Kidney (tissue), 14 donors: ENCODE measurements around the gene MSL1. TPM values are rescaled to one million over a fixed set of nuclear protein-coding genes. Genes with fewer than 3 reads are reported as not detected.

Source experiments
- DNase-seq, 5 donors: peaks; one replicate each; pipeline ENCODE4 v3.0.0-alpha.2; 2013 to 2020
- FAIRE-seq: peaks from 2 replicates; lab custom pipeline; 2012; peaks lifted over from hg19 to GRCh38; lab: Jason Lieb, UNC
- H3K27ac ChIP-seq, 2 donors: one replicate each; pipeline ENCODE4 v1.7.0; 2013; ENCODE audit warnings: low read depth in 2 of 2, low read length in 2 of 2, inconsistent platforms in 1 of 2
- H3K27me3 ChIP-seq: one replicate; pipeline ENCODE4 v1.7.1; 2013; ENCODE audit warnings: low read length, inconsistent platforms; ENCODE audit not compliant: control insufficient read depth, insufficient read depth
- H3K36me3 ChIP-seq, 3 donors: one replicate each; pipeline versions ENCODE4 v1.7.0 to v1.7.1; 2013; ENCODE audit warnings: low read length in 3 of 3, control low read depth in 1 of 3, inconsistent platforms in 1 of 3; ENCODE audit not compliant: insufficient read depth in 3 of 3, control insufficient read depth in 2 of 3
- H3K4me1 ChIP-seq, 3 donors: one replicate each; pipeline versions ENCODE4 v1.7.0 to v1.7.1; 2013; ENCODE audit warnings: low read length in 3 of 3, inconsistent platforms in 1 of 3, low read depth in 1 of 3; ENCODE audit not compliant: control insufficient read depth in 2 of 3, insufficient read depth in 2 of 3
- H3K4me3 ChIP-seq, 3 donors: one replicate each; pipeline versions ENCODE4 v1.7.0 to v1.8.1; 2013; ENCODE audit warnings: low read length in 3 of 3, control low read depth in 1 of 3, inconsistent platforms in 1 of 3
- H3K9ac ChIP-seq, 3 donors: one replicate each; pipeline versions ENCODE4 v1.7.0 to v1.7.1; 2013; ENCODE audit warnings: low read length in 3 of 3, control low read depth in 1 of 3, inconsistent platforms in 1 of 3
- H3K9me3 ChIP-seq, 3 donors: one replicate each; pipeline versions ENCODE4 v1.7.0 to v1.7.1; 2013; ENCODE audit warnings: low read length in 3 of 3, control low read depth in 1 of 3, inconsistent platforms in 1 of 3; ENCODE audit not compliant: control insufficient read depth in 2 of 3, insufficient read depth in 1 of 3
- intact Hi-C: fragments of 100-400 bp; cut with DNase I; formaldehyde crosslinking; loops from one replicate; pipeline ENCODE4 v1.11.1; 2022
- polyA plus RNA-seq: library from polyadenylated mRNA; stranded (reverse); fragments of 350-450 nt; fragmentation: Illumina TruSeq; extraction: RNeasy Lipid Tissue Mini Kit (QIAGEN cat#74804); gene quantifications from one replicate; pipeline ENCODE4 v1.2.3, GENCODE V29; 2014; ENCODE audit warnings: low read depth, low replicate concordance; ENCODE audit not compliant: insufficient read depth
- total RNA-seq: library from RNA; stranded (reverse); fragmentation: NEBNext Ultra II Directional; extraction: Animal tissue kit (Norgen Biotek cat#: 25700); gene quantifications from one replicate; pipeline ENCODE4 v1.2.1, GENCODE V29; 2021
- TF ChIP-seq, protein P1 (sequence below): IDR thresholded peaks from 3 replicates; pipeline ENCODE4 v1.5.1; 2012; ENCODE audit warnings: mild to moderate bottlenecking, moderate library complexity, borderline replicate concordance; ENCODE audit not compliant: insufficient read depth; ENCODE audit errors: extremely low read depth
- donor health status: control.
- donor health status: control.
- donor health status: control.
- donor health status: control.
- donor health status: control.
- donor health status: DM: yes; HTN: yes; CAD: no.
- donor health status: Normal renal cell carcinoma (clear cell type).

Gene MSL1
- total and polyA plus RNA-seq, 2 donors from 2014 or later = 34.9 to 75.4 TPM

DNA sequence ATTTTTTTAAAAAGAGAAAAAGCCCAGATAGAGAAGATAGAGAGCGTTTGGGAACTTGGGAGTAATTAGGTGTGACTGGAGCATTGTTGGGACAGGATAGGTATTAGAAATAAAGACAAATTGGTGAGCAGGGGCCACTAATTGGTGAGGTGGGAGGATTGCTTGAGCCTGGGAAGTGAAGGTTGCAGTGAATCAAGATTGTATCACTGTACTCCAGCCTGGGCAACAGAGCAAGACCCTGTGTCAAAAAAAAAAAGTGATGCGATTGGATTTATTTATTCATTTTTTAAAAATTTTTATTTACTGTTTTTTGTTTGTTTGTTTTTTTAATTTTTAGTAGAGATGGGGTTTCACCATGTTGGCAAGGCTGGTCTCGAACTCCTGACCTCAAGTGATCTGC lies 23.7 kb downstream of the MSL1 start:
- TF ChIP-seq, protein P1, sequence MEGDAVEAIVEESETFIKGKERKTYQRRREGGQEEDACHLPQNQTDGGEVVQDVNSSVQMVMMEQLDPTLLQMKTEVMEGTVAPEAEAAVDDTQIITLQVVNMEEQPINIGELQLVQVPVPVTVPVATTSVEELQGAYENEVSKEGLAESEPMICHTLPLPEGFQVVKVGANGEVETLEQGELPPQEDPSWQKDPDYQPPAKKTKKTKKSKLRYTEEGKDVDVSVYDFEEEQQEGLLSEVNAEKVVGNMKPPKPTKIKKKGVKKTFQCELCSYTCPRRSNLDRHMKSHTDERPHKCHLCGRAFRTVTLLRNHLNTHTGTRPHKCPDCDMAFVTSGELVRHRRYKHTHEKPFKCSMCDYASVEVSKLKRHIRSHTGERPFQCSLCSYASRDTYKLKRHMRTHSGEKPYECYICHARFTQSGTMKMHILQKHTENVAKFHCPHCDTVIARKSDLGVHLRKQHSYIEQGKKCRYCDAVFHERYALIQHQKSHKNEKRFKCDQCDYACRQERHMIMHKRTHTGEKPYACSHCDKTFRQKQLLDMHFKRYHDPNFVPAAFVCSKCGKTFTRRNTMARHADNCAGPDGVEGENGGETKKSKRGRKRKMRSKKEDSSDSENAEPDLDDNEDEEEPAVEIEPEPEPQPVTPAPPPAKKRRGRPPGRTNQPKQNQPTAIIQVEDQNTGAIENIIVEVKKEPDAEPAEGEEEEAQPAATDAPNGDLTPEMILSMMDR = no peak

DNA sequence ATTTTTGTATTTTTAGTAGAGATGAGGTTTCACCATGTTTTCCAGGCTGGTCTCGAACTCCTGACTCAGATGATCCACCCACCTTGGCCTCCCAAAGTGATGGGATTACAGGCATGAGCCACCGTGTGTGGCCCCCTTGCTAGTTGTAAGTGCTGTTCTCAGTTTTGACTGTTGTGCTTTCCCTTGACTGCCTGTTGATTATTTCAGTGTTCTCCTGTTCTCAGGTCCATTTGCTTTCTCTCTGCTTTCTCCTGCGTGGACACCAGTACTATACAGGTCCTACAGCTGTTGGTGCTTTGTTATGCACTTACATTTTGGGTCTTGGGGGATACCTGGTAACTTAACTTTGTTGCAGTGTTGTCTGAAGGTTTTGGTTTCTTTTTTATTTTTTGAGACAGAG lies 26.8 kb downstream of the MSL1 start:
- no peaks in the 10 kb centered on the region for H3K27me3 ChIP-seq
- H3K4me3 ChIP-seq = no peak overlapping the region
- FAIRE-seq = no peak
- H3K4me1 ChIP-seq = no peaks in the 10 kb centered on the region
- TF ChIP-seq, protein P1 = no peak
- H3K36me3 ChIP-seq = peaks cover 5 to 40% (median 17%) of the 10 kb centered on the region in 3 donors
- no peak for DNase-seq
- H3K9ac ChIP-seq = no peak overlapping the region
- intact Hi-C loops = no loop called here
- H3K9me3 ChIP-seq = no peaks in the 10 kb centered on the region
- H3K27ac ChIP-seq = no peak overlapping the region

More for the DNA sequence above, 23.7 kb downstream of the MSL1 start:
- Histone ChIP-seq H3K27me3 (no peaks in the 10 kb centered on the region), H3K36me3 (peaks cover 7 to 33% (median 22%) of the 10 kb centered on the region in 3 donors), H3K9me3 (no peaks in the 10 kb centered on the region), H3K9ac (no peak overlapping the region), H3K27ac (no peak overlapping the region), H3K4me3 (no peak overlapping the region), H3K4me1 (peaks cover 7 to 11% (median 8%) of the 10 kb centered on the region in 3 donors)
- intact Hi-C loops = no loop called here
- DNase-seq (no peak), FAIRE-seq (no peak)

DNA sequence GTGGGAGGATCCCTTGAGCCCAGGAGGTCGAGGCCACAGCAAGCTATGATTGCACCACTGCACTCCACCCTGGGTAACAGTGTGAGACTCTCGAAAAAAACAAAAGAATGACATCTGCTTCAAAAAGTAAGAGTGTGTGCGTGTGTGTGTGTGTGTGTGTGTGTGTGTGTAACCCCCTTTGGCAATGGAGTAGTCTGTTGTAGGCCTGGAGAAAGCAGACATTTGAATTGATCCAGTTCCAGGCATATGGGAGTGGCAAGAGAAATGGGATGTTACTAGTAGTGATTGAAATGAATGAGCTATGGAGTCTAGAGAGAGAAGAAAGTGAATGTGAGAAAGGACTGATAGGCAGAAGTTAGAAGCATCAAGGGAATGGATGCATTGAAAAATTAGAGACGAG lies 28.5 kb downstream of the MSL1 start:
- no peaks in the 10 kb centered on the region for H3K27me3 ChIP-seq
- H3K9me3 ChIP-seq = no peaks in the 10 kb centered on the region
- no peak overlapping the region for H3K9ac ChIP-seq
- FAIRE-seq = no peak
- no peak overlapping the region for H3K4me3 ChIP-seq
- TF ChIP-seq, protein P1 = no peak
- peaks cover 5 to 49% (median 18%) of the 10 kb centered on the region in 3 donors for H3K36me3 ChIP-seq
- no peak overlapping the region for H3K27ac ChIP-seq
- no peak for DNase-seq
- no peaks in the 10 kb centered on the region for H3K4me1 ChIP-seq
- intact Hi-C loops = no loop called here

DNA sequence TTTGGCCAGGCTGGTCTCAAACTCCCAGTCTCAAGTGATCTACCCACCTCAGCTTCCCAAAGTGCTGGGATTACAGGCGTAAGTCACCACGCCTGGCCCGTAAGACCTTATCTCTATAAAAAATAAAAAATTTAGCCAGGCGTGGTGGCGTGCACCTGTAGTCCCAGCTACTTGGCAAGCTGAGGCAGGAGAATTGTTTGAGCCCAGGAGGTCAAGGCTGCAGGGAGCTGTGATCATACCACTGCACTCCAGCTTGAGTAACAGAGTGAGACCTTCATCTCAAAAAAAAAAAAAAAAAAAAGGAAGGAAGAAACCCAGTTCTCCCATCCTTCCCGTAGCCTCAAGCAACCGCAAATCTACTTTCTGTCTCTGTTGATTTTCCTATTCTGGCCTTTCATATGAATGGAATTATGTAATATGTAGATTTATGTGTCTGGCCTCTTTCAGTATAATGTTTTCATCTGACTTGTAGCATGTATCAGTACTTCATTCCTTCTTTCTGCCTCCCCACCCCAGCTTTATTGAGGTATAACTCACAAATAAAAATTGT lies 29.7 kb downstream of the MSL1 start:
- H3K4me1 ChIP-seq = peaks cover 0 to 5% (median 0%) of the 10 kb centered on the region in 3 donors
- intact Hi-C loops = no loop called here
- H3K9ac ChIP-seq = no peak overlapping the region
- TF ChIP-seq, protein P1 = no peak
- DNase-seq = no peak
- no peaks in the 10 kb centered on the region for H3K27me3 ChIP-seq
- no peak overlapping the region for H3K27ac ChIP-seq
- H3K9me3 ChIP-seq = no peaks in the 10 kb centered on the region
- FAIRE-seq = no peak
- peaks cover 5 to 47% (median 21%) of the 10 kb centered on the region in 3 donors for H3K36me3 ChIP-seq
- no peak overlapping the region for H3K4me3 ChIP-seq
